Right ventricle myocardium inferior (tissue), 1 donor: ENCODE measurements around the gene APOM. TPM values are rescaled to one million over a fixed set of nuclear protein-coding genes. Genes with fewer than 3 reads are reported as not detected.
A peak's percentile ranks its signal among the peaks of the same experiment; 100 is the strongest.

Source experiments
- ATAC-seq: fragments of 200-7000 bp; cut with Tn5 transposase; one replicate; pipeline ENCODE4 v1.9.1; 2020; ENCODE audit warnings: mild to moderate bottlenecking, moderate library complexity
- DNase-seq: peaks from one replicate; pipeline ENCODE4 v3.0.0; 2021; ENCODE audit errors: missing footprints
- intact Hi-C: fragments of 100-400 bp; cut with DNase I; formaldehyde crosslinking; loops from one replicate; pipeline ENCODE4 v1.11.0; 2022
- total RNA-seq: library from RNA; stranded (reverse); fragmentation: NEBNext Ultra II Directional; extraction: Animal tissue kit (Norgen Biotek cat#: 25700); gene quantifications from one replicate; pipeline ENCODE4 v1.2.1, GENCODE V29; 2021
- donor health status: DM: no; HTN: yes; CAD: no; lungs with severe emphysema.

The APOM gene
- total RNA-seq, 1 donor from 2014 or later, result 0.87 TPM

DNA sequence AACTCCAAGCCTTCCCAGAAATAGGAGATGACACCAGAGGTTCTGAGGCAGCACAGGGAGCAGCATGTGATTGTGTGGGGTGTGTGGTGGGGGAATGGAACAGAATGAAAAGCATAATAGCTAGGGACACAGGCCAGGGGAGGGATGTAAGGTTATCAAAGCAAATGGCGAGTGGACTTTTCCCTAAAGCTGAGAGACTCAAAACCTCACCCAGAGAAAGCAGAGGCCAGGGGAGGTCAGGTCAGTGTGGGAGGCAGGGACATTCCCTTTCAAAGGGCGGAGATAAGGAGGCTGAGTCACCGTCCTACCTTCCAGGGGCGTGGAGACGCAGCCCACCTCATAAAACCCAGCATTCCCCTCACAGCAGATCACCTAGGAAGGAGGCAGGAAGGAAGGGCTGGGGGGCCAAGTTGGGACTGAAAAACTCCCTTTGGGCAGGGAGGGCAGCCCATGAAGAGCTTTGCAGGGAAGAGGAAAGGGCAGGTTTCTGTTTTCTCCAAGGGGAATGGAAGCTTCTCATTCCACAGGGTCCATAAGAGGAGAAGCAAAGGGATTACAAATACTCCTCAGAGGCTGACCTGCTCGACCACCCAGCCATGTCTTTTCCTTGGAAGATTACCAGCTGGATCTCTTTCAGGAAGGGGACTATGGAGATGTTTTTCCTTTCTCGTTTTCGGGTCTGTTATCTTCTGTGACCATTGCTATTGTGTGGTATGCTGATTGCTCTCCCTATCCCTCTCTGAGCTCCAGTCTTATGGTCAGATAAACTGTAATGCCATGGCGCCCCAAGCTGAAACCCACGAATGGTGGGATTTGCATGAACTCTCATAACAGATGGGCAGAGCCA lies 34.8 kb downstream of the APOM start:
- intact Hi-C loops, result no loop called here
- DNase-seq (no peak), ATAC-seq (no peak)

DNA sequence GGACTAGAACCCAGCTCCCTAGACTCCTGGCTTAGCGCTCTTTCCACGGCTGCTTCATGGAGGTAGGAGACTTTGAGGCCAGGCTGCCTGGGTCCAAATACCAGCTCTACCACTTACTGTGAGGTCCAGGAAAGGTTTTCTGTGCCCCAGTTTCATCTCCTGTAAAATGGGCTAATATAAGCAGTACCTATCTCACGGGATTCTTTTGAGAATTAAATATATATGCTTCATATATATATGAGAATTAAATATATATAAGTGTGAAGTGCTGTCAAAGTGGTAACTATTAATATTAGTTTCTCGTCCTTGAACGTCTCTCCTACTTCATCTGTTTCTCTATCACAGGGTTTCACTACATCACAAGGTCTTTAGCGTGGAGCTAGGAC lies 35.4 kb downstream of the APOM start:
- ATAC-seq (no peak), DNase-seq (no peak)
- intact Hi-C loops, result no loop called here

DNA sequence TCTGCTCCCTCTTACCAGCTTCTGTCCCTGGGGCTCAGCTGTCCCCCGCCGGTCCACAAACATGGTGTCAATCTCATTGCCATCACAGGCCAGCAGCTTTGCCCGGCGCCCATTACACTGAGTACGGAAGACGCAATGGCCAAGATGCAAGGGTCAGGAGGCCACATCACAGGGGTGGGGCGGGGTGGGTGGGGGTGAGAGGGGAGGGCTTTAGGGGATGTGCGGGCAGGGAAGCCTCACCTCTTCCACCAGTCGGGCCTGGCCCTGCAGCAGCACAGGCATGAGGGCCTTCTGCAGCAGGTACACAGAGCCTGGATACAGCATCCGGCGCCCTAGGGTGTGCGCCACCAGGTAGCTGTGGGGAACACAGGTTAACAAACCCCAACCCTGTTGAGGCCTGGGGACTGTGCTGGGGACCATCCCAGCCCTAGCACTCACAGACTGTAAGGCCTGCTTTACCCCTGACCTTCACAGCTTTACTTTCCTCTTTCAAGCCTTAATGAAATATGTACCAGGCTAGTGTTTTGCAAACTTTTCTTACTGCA lies 35.9 kb downstream of the APOM start:
- intact Hi-C loops, result no loop called here
- DNase-seq, result no peak
- no peak for ATAC-seq

GRCh38 chr6:31692353-31692752 lies 36.7 kb downstream of the APOM start:
- DNase-seq (no peak), ATAC-seq (no peak)
- intact Hi-C loops, result no loop called here

DNA sequence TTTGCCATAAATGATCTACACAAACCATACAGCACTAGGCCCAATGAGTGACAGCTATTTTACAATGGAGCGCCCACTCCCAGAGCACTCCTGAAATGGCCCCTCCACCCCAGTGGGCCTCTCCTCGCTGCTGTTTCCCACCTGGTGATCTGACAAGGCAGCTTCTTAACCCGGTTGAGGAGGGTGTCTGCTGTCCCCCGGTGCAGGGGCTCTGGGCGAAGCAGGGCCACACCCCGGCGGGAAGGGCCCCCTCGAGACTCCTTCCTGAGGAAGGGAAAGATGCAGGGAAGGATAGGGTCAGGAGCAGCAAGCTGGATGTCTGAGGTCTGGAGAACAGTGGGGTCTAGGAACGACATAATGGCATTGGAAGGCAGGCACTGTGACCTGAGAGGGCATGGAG lies 37.2 kb downstream of the APOM start:
- intact Hi-C loops, result no loop called here

DNA sequence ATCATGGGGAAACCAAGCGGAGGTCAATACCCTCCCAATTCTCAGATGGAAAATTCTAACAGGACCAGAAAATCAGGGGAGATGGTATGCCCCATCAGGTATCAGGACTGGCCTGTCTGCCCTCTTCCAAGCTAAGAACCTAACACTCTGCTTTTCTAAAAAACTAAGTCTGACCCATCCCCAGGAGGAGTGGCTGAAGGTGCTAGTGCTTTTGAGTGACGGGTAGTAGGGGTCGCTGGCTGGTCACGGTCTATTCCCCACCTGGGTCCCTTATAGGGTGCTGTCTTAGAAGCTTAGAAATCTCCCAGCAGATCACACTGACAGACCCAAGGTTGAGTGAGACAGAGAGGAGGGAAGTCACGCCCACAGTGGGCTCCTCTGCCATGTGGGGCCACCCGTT lies 37.8 kb downstream of the APOM start:
- no peak for ATAC-seq
- intact Hi-C loops, result no loop called here
- no peak for DNase-seq

More for the DNA sequence above, 37.2 kb downstream of the APOM start:
- ATAC-seq (no peak), DNase-seq (no peak)

DNA sequence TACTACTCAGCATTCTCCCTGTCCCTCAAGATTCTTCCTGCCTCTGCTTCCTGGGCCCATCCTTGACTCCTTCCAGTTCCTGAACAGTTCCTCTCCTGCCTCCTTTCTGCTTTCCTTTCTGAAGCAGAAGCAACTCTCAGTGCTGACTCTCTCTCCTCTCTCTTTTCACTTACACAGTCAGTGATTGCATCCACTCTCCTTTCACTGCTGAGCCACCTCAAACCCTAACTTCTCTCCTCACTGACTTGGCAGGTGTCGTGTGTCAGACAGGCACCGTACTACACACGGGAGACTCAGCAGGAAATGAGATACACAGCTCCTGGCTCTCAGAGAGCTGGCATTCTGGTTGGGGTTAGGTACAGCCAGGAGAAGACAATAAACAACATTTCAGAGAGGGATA lies 41.9 kb downstream of the APOM start:
- no peak for DNase-seq
- intact Hi-C loops, result no loop called here
- ATAC-seq, result no peak

GRCh38 chr6:31700740-31701401 lies 45.2 kb downstream of the APOM start:
- intact Hi-C loops, result loop anchor here (5.0 kb wide), 1 partner anchor 79 kb away; the partner anchor contains the start of gene PRRC2A
- no peak for ATAC-seq

GRCh38 chr6:31701666-31702404 lies 46.1 kb downstream of the APOM start:
- ATAC-seq (no peak), DNase-seq (no peak)
- intact Hi-C loops, result loop anchor here (2.0 to 5.0 kb wide), 3 partner anchors 29 to 80 kb away; partner anchors contain the start of genes CSNK2B and PRRC2A

More at GRCh38 chr6:31700740-31701401, 45.2 kb downstream of the APOM start:
- no peak for DNase-seq

GRCh38 chr6:31702405-31702818 lies 46.7 kb downstream of the APOM start:
- intact Hi-C loops, result loop anchor here (2.0 to 5.0 kb wide), 3 partner anchors 28 to 80 kb away; partner anchors contain the start of genes CSNK2B and PRRC2A
- DNase-seq (no peak), ATAC-seq (peak; percentile 9)

GRCh38 chr6:31702819-31703716 lies 47.4 kb downstream of the APOM start, which contains the start of gene ABHD16A:
ABHD16A (minus strand) TSS chr6:31703324; CDS start chr6:31703281, 43 bp downstream.
- peak; percentile 98 for ATAC-seq
- peak; percentile 100 for DNase-seq
- intact Hi-C loops, result loop anchor here (2.0 to 5.0 kb wide), 3 partner anchors 28 to 81 kb away; partner anchors contain the start of genes CSNK2B and PRRC2A

DNA sequence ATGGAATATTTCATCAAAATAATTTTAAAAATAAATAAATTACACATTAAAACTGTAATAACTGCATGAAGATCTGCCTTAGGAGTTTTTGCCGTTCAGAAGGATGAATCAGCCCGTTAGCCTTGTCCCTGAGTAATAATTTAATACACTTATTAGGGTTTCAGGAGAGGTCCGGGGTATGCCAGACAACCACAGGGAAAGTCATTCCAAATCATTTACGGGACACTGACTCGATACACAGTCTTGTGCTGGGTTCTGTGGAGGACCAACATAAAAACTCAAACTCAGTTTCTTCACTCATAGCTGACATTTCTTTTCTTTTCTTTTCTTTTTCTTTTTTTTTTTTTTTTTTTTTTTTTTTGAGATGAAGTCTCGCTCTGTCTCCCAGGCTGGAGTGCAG lies 50.2 kb downstream of the APOM start:
- DNase-seq (no peak), ATAC-seq (no peak)
- intact Hi-C loops, result no loop called here

GRCh38 chr6:31706599-31706998 lies 50.9 kb downstream of the APOM start, which contains the start of gene LY6G6F:
LY6G6F (plus strand) TSS chr6:31706866; CDS start chr6:31706907, 41 bp downstream.
- intact Hi-C loops, result no loop called here
- ATAC-seq (no peak), DNase-seq (no peak)

DNA sequence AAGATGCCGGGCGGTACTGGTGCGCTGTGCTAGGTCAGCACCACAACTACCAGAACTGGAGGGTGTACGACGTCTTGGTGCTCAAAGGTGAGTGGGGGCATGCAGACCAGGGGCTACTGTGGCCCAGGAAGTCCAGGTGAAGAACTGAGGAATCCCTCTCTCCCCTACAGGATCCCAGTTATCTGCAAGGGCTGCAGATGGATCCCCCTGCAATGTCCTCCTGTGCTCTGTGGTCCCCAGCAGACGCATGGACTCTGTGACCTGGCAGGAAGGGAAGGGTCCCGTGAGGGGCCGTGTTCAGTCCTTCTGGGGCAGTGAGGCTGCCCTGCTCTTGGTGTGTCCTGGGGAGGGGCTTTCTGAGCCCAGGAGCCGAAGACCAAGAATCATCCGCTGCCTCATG lies 52.0 kb downstream of the APOM start:
- ATAC-seq (no peak), DNase-seq (no peak)
- intact Hi-C loops, result no loop called here
